Mammary epithelial cell (primary cell): ENCODE results near the gene ARPC2.

Source experiments
- EZH2 ChIP-seq: IDR thresholded peaks from 2 replicates; pipeline ENCODE4 v1.6.1; 2012; ENCODE audit warnings: low read length, inconsistent platforms, borderline replicate concordance
- TF ChIP-seq, protein P1 (sequence below), 2 donors: IDR thresholded peaks in 1 of 2; conservative IDR thresholded peaks in 1 of 2; 2 replicates each; pipeline ENCODE4 v1.5.1; 2011 to 2012; ENCODE audit warnings: inconsistent platforms in 2 of 2, low read length in 2 of 2, mild to moderate bottlenecking in 2 of 2, control low read depth in 1 of 2, low read depth in 1 of 2; ENCODE audit not compliant: insufficient read depth in 1 of 2; ENCODE audit errors: extremely low read depth in 1 of 2

DNA sequence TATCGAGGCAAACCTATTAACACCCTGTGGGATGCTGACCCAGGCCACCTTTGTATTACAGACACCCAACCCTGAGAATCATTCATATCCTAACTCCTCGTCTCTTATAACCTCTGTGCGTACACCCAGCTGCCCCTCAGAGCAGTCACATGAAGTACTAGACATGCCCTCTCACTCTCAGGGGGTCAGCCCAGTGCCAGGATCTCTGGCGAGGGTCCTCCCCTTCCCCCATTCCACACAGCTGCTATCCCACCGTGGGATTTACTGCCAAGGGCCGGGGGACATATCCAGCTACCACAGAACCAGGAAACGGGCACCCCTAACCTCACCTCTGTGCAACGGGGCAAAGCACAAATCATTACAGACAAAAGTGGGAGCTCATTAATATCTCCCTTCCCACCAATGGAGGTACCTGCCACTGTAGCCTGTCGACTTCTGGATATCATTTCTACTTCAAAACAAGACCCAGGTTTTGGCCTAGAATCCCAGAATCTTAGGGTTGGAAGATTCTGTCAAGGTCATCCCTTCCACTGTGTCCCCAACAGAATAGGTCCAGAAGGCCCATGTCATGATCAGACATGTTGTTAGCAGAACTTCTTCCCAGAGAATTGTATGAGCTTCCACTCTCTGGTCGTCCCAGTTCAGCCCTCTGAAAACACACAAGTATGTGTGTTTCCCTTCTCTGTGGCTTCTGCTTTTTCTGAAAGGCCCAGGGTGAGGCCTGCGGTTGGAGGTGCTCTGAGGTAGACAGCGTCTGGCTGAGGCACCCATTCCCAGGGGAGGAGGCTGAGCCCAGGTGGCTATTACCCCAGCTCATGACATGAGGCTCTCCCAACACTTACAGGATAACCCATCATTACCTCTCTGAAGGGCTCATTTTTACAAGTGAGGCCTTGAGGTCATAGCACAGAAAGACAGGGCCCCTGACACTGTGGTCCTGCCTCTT lies 73.6 kb downstream of the ARPC2 start:
- TF ChIP-seq, protein P1, sequence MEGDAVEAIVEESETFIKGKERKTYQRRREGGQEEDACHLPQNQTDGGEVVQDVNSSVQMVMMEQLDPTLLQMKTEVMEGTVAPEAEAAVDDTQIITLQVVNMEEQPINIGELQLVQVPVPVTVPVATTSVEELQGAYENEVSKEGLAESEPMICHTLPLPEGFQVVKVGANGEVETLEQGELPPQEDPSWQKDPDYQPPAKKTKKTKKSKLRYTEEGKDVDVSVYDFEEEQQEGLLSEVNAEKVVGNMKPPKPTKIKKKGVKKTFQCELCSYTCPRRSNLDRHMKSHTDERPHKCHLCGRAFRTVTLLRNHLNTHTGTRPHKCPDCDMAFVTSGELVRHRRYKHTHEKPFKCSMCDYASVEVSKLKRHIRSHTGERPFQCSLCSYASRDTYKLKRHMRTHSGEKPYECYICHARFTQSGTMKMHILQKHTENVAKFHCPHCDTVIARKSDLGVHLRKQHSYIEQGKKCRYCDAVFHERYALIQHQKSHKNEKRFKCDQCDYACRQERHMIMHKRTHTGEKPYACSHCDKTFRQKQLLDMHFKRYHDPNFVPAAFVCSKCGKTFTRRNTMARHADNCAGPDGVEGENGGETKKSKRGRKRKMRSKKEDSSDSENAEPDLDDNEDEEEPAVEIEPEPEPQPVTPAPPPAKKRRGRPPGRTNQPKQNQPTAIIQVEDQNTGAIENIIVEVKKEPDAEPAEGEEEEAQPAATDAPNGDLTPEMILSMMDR (conservative IDR thresholded peaks at IDR 0.05 in 1 of 2, IDR thresholded peaks at IDR 0.05 in 1 of 2; ENCODE audit: extremely low read depth in 1 of 2, insufficient read depth in 1 of 2, low read depth in 1 of 2, low read length in 2 of 2) = no peak
- no peak for TF ChIP-seq EZH2
